ENCODE data around the gene CMIP.
"Not testable (repeated sequence)": the region's sequence is repeated elsewhere in the genome, so short reads cannot be mapped to it uniquely, and the experiment has no call there.

CMIP gene

DNA sequence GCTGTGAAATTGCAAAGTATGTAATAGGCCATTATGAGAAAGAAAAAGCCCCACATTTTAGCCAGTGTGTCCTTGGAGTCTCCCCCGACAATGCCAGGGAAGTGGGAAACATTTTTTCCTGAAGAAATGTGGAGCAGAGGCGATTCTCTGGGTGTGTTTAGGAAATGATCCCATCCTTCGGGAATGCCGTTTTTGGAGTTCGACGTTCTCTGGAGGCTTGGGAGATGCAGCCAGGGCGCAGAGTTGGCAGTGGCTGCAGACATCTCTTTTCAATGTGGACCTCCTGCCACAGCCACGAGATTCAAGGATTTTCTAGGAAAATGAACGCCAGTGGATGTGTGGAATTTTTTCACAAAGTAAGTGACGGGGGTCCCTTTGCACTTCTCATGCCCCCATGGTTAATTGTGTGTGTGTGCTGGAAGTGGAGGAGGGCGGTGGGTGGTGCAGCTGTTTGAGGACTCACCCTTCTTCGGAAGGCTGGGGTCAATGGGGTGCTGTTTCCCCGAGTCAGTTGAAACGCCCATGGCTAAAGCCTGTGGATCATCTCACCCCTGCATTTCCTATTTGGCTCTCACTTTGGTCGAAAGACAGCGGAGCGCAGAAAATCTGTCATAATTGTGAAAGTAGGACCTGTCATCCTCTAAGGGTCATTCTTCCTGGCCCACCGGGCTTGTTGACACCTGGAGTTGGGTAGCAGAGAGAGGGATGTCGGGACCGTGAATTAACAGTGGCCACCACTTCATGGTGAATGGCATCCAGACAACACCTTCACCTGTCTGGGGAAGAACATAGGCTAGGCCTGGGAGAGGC lies 73.2 kb downstream of the CMIP start:
- no peak for DNase-seq (ENCODE audit: low read depth)

DNA sequence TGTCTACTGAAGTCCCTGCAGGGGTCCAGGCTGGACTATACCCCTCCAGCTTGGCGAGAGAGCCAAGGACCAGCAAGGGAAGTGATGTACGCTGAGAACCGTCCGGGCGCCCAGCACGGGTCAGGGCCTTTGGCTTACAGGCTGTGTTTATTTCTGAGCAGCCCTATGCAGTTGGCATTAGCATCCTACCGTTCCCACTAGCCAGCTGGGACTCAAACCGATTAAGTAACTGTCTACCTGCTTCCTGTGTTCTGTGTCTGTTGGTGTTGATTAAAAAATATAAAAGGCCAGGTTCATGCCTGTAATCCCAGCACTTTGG lies 73.8 kb downstream of the CMIP start:
- no peak for DNase-seq (ENCODE audit: low read depth)

- no peak for DNase-seq (ENCODE audit: low read depth)
Observed at GRCh38 chr16:81519301-81520150, 74.9 kb downstream of the CMIP start.

- DNase-seq (ENCODE audit: low read depth) = no peak
Observed at GRCh38 chr16:81520151-81520470, 75.5 kb downstream of the CMIP start.

DNA sequence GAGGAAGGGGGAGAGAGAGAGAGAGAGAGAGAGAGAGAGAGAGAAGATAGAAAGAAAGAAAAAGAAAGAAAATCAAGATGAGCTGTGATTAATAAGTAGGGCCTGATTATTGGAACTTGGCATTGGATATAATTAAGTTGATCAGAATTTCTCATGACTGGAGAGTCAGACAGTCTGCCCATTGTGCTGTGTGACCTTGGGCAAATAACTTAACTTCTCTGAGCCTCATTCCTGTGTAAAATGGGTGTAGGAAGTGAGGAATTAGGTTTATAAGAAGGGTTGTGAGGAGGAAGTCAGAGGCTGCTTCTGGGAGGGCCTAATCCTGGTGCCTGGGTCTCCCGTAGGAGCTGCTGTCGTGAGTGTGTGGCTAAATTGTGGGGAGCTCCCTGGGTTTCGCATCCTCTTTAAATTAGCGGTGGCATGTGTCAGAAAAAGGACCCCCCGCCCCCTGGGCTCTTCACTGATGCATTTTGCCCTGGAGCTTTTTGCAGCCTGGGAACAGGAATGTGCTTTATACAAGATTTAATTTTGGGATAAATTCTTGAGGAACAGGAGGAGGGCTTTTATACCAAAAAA lies 76.0 kb downstream of the CMIP start:
- DNase-seq (ENCODE audit: low read depth) = no peak

GRCh38 chr16:81521141-81521626 lies 76.6 kb downstream of the CMIP start:
- no peak for DNase-seq (ENCODE audit: low read depth)

GRCh38 chr16:81522108-81522701 lies 77.6 kb downstream of the CMIP start:
- DNase-seq (ENCODE audit: low read depth) = no peak

- not testable (repeated sequence) for DNase-seq (ENCODE audit: low read depth)
Observed at GRCh38 chr16:81522851-81523250, 78.2 kb downstream of the CMIP start.

GRCh38 chr16:81523387-81524115 lies 78.9 kb downstream of the CMIP start:
- peak; percentile 41 for DNase-seq (ENCODE audit: low read depth)

GRCh38 chr16:81524382-81524781 lies 79.8 kb downstream of the CMIP start:
- DNase-seq (ENCODE audit: low read depth) = no peak

DNA sequence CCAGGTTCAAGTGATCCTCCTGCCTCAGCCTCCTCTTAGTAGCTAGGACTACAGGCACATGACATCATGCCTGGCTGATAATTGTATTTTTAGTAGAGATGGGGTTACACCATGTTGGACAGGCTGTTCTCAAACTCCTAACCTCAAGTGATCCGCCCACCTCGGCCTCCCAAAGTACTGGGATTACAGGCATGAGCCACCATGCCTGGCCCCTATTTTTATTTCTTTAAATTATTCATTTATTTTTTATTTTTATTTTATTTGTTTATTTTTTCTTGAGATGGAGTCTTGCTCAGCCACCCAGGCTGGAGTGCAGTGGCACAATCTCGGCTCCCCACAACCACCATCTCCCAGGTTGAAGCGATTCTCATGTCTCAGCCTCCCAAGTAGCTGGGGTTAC lies 80.3 kb downstream of the CMIP start:
- not testable (repeated sequence) for DNase-seq (ENCODE audit: low read depth)

GRCh38 chr16:81526199-81526598 lies 81.6 kb downstream of the CMIP start:
- no peak for DNase-seq (ENCODE audit: low read depth)

DNA sequence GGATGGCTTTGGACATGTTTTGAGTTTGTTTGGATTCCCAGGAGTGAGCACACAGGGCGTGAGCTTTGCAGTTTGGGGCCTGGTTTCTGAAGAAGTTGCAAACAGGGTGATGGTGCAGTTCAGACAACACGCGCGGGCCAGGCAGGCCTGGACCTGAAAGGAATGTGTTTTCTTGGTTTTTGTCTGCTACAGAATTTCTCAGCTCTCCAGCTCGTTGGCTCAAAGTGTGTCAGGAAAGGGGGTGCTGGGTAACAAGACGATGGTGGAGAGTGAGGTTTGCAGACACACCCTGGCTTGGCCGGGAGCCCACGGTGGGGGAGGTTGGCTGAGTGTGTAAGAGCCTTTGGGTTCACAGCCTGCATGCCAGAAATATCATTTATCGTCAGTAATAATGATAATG lies 82.3 kb downstream of the CMIP start:
- DNase-seq (ENCODE audit: low read depth) = peak; percentile 66

- DNase-seq (ENCODE audit: low read depth) = no peak
Observed at GRCh38 chr16:81527477-81528178, 83.0 kb downstream of the CMIP start.

GRCh38 chr16:81528256-81528655 lies 83.6 kb downstream of the CMIP start:
- no peak for DNase-seq (ENCODE audit: low read depth)

DNA sequence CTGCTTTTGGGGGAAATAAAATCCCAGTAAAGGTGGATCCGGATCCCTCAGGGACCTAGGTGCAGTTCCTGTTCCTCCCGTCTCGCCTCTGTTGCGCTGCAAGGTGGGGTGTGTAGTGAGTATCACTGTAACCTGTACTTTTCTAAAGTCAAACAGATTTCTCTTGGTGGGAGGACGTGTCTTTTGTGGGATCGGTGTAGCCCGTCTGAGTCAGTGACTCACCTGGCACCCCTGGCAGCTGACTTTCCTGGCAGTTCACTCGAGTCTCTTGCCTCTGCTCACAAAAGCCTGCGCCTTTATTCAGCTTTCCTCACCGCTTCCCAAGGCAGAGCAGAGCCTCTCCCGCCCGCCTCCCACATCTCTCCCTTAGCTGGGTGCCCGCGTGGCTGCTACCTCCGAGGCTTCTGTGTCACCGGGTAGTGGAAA lies 85.7 kb downstream of the CMIP start:
- no peak for DNase-seq (ENCODE audit: low read depth)

DNA sequence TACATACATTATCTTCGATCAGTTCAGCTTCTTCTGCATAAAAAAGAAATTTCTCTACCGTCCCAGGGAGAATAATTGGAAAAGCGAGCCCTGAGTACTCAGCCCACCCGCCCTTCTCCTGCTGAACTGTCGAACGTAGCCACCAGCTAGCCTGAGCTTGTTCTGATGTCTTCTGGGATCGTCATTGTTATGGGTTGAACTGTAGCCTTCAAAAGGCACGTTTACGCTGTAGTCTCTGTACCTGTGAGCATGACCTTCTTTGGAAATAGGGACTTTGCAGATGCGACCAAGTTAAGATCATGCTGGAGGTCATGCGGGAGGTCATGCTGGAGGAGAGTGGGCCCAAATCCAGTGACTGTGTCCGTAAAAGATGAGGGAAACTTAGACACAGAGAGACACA lies 86.2 kb downstream of the CMIP start:
- no peak for DNase-seq (ENCODE audit: low read depth)

- DNase-seq (ENCODE audit: low read depth) = no peak
Observed at GRCh38 chr16:81531419-81531821, 86.8 kb downstream of the CMIP start.

DNA sequence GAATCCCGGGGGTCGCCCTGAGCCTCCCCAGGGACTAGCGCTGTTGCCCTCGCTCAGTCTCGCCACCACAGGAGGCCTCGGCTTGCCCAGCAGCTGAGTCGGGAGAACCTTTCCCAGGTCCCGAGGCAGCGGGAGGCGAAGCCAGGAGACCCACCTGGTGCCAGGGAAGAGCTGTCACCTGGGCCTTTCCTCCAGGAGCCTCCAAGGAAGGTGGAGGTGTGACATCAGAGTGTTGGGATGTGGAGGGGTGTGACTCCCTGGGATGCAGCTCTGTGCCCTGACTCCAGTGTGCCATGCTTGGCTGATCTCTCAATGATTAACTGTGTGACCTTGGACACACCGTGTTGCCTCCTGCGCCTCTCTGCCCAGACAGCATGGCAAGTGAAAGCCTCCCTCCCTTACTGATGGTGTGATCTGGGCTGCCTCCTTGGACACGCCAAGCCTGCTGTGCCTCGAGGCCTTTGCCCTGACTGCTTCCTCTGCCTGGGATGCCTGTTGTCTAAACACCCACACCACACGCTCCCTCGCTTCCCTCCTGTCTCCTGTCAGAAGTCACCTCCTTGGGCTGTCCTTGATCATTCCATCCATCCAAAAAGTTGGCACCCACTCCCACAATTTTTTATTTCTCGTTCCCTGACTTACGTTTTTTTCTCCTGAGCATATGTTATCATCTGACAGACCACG lies 88.0 kb downstream of the CMIP start:
- no peak for DNase-seq (ENCODE audit: low read depth)

- no peak for DNase-seq (ENCODE audit: low read depth)
Observed at GRCh38 chr16:81533175-81533507, 88.5 kb downstream of the CMIP start.

All from fibroblast of the conjunctiva (primary cell).